Fibroblast of peridontal ligament (primary cell): ENCODE measurements around the gene PUM1.

ENCODE experiments used
- DNase-seq: peaks from one replicate; pipeline ENCODE4 v3.0.0-alpha.2; 2010; ENCODE audit errors: extremely low read depth

Gene PUM1

GRCh38 chr1:31031330-31032143 lies 34.0 kb downstream of the PUM1 start:
- no peak for DNase-seq

- peak; percentile 36 for DNase-seq
Observed at GRCh38 chr1:31029026-31029425, 36.5 kb downstream of the PUM1 start.

- no peak for DNase-seq
Observed at GRCh38 chr1:31027693-31028526, 37.6 kb downstream of the PUM1 start.

- DNase-seq = no peak
Observed at GRCh38 chr1:31022259-31022658, 43.3 kb downstream of the PUM1 start.

GRCh38 chr1:31020007-31020790 lies 45.3 kb downstream of the PUM1 start:
- DNase-seq = no peak

GRCh38 chr1:31019401-31019800 lies 46.1 kb downstream of the PUM1 start:
- no peak for DNase-seq

GRCh38 chr1:31016868-31017267 lies 48.6 kb downstream of the PUM1 start:
- DNase-seq = no peak

GRCh38 chr1:31013187-31013864 lies 52.2 kb downstream of the PUM1 start:
- peak; percentile 31 for DNase-seq

GRCh38 chr1:31012210-31012924 lies 53.1 kb downstream of the PUM1 start:
- DNase-seq = no peak

- DNase-seq = no peak
Observed at GRCh38 chr1:31011719-31012118, 53.8 kb downstream of the PUM1 start.

GRCh38 chr1:31010086-31010989 lies 55.2 kb downstream of the PUM1 start:
- peak; percentile 57 for DNase-seq

GRCh38 chr1:31007462-31007991 lies 58.0 kb downstream of the PUM1 start:
- DNase-seq = peak; percentile 87

GRCh38 chr1:31006747-31007146 lies 58.8 kb downstream of the PUM1 start:
- no peak for DNase-seq

- no peak for DNase-seq
Observed at GRCh38 chr1:31005617-31006166, 59.8 kb downstream of the PUM1 start.

- DNase-seq = no peak
Observed at GRCh38 chr1:31005198-31005597, 60.3 kb downstream of the PUM1 start.

- no peak for DNase-seq
Observed at GRCh38 chr1:31004231-31004621, 61.3 kb downstream of the PUM1 start.

- no peak for DNase-seq
Observed at GRCh38 chr1:31003613-31004230, 61.8 kb downstream of the PUM1 start.

- no peak for DNase-seq
Observed at GRCh38 chr1:31000301-31000700, 65.2 kb downstream of the PUM1 start.

GRCh38 chr1:30998887-30999286 lies 66.6 kb downstream of the PUM1 start:
- no peak for DNase-seq
